GM12874 (cell line): ENCODE results near the gene GOLGA1.

Experiments
- TF ChIP-seq, protein P1 (sequence below): IDR thresholded peaks from 2 replicates; pipeline ENCODE4 v1.5.1; 2011; ENCODE audit warnings: low read depth, mild to moderate bottlenecking, control low read depth, low read length, moderate library complexity; ENCODE audit not compliant: insufficient read depth

GOLGA1 gene

DNA sequence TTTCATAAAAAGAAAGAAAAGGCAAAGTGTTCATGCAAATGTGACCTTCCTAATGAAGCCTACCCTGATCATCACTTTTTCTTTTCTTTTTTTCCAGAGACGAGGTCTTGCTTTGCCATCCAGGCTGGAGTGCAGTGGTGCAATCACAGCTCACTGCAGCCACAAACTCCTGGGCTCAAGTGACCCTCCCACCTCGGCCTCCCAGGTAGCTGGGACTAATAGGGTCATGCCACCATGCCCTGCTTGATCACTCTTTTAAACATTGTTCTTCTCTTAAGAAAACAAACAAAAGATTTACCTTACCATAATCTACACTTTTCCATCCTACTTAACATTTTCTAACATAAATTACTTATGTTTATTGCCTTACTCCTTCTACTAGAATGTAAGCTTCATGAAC, 8.5 kb upstream of the GOLGA1 start:
- TF ChIP-seq, protein P1, sequence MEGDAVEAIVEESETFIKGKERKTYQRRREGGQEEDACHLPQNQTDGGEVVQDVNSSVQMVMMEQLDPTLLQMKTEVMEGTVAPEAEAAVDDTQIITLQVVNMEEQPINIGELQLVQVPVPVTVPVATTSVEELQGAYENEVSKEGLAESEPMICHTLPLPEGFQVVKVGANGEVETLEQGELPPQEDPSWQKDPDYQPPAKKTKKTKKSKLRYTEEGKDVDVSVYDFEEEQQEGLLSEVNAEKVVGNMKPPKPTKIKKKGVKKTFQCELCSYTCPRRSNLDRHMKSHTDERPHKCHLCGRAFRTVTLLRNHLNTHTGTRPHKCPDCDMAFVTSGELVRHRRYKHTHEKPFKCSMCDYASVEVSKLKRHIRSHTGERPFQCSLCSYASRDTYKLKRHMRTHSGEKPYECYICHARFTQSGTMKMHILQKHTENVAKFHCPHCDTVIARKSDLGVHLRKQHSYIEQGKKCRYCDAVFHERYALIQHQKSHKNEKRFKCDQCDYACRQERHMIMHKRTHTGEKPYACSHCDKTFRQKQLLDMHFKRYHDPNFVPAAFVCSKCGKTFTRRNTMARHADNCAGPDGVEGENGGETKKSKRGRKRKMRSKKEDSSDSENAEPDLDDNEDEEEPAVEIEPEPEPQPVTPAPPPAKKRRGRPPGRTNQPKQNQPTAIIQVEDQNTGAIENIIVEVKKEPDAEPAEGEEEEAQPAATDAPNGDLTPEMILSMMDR: no peak

DNA sequence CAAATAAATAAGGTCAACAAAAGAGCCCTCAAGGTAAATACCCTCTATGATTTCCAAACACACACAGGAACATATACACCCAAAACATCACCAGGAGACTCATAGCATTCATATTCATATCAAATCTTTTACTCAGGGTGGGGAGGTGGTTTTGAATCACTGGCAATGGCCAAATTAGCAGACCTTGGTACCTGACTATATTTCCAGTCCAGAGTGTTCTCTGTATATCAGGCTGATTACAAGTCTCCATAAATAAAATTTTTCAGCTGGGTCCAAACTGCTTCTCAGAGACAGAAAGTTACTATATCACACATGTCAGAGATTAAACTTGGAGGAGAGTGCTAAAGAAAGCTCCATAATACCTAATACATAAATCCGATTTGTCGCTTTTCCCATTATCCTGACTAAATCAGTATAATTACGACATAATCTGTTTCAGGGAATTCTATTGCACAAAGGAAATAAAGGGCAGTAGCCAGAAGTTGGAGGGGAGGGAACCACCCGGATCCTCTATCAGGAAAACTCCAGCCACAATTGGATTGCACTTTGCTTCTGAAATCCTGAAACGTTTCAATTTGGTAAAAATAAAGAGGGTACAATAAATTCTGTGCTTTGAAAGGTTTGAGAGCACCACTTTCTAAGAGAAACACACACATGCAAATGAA, 7.0 kb upstream of the GOLGA1 start:
- TF ChIP-seq, protein P1: no peak

DNA sequence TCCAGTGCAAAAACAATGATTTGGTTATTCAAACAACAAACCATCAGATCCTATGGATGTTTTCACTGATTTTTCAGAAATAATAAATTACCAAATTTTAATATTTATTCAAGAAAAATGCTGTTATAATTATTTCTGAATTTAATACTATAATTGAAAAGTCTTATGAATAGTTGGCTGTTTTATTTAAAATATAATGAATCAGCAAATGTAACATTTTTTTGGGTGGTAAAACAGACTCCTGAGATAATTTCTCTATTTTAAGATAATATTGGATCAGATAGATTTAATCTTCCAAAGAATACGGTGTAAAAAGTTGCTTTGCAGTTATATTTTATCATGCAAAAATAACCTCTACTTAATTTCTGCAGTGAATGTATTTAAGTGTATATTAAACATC, 5.3 kb upstream of the GOLGA1 start:
- TF ChIP-seq, protein P1: no peak

DNA sequence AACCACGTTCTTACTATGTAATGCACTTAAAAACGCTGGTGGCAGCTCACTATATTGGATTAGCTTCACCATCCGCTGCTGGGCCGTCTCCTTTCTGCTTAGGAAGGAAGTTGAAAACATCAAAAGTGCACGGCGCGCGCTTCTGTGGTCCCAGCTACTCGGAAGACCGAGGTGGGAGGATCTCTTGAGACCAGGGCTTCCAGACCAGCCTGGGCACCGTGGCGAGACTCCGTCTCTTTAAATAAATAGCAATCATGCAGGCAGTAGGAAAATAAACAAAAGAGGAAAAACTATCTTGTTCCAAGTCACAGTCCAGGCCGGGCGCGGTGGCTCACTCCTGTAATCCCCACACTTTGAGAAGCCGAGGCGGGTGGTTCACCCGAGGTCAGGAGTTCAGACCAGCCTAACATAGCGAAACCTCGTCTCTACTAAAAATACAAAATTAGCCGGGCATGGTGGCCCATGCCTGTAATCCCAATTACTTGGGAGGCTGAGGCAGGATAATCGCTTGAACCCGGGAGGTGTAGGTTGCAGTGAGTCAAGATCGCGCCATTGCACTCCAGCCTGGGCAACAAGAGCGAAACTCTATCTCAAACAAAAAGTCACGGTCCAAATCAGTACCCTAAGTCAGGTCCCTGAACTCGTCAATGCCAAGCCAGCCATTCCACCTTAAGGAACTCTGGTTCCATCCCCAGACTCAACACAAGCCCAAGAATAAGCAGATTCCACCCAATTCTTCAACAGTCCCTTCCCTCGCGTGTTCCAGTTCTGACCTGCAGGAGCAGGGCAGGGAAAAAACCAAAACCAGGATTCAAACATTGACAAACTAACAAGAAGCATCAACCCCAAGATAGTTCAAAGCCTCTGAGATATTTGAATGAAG, 1.0 kb upstream of the GOLGA1 start:
- TF ChIP-seq, protein P1: no peak

DNA sequence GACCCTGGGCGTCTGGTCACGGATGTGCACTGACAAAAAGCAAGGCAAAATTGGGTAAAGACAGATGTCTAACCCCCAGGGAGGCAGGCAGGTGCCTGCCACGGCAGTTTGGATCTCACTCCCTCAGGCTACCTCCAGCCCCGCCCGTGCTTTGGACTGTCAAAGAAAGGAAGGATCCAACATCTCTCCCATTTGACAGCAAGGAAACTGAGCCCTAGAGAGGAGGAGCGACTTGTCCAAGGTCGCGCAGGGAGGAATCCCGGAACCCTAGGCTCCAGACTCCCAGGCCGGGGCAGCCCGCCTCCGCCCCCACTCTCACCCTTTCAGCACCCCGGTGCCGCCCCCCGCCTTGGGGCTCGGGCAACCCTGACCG, 376 bp downstream of the GOLGA1 start:
- TF ChIP-seq, protein P1: no peak

DNA sequence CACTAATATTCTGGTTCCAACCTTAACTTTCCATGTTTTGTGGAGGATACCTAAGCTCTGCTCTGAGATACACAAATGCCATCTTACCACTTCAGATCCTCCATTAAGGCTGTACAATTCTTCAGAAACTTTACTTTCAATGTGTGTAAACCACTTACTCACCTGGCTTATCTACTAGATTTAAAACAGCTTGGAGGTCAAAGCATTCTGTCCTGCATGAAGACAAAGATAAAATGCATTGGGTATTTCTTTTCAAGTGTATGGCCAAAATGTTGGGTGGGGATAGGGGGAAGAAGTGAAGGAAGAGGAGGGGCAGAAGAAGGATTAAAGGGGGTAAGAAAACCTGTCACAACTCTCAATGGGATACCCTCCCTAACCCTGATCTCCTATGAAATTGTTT, 939 bp downstream of the GOLGA1 start:
- TF ChIP-seq, protein P1: no peak

DNA sequence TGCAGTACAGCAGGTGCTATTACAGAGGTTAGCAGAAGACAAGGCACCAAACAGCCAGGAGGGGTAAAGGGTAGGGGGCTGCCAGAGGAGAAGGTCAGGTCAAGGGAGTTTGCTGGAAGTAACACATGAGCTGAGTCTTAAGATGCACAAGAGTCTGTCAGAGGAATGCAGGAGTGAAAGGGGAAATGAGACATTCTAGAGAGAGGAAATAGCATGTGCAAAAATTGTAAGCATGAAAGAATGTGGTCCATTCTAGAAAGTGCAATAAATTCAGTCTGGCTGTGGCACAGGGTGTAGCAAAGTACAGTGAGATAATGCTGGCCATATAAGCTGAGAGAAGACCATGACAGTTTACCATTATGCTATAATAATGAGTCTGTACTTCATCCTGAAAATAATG, 6.6 kb downstream of the GOLGA1 start:
- TF ChIP-seq, protein P1: no peak
